HCT116 (cell line): ENCODE measurements around the gene GKN1. TPM values are rescaled to one million over a fixed set of nuclear protein-coding genes. Genes with fewer than 3 reads are reported as not detected.

ENCODE experiments used
- CEBPB ChIP-seq: IDR thresholded peaks from 2 replicates; pipeline ENCODE4 v1.6.1; 2012; ENCODE audit warnings: low read depth
- EZH2 ChIP-seq: fragments of 200-600 bp; sonication (generic); IDR thresholded peaks from 2 replicates; pipeline ENCODE4 v1.6.1; 2017; ENCODE audit warnings: antibody characterized with exemption, mixed run types
- POLR2AphosphoS5 ChIP-seq: IDR thresholded peaks from 2 replicates; pipeline ENCODE4 v1.6.1; 2011; ENCODE audit warnings: mild to moderate bottlenecking, low read depth, low read length, moderate library complexity
- SIN3A ChIP-seq: IDR thresholded peaks from 2 replicates; pipeline ENCODE4 v1.6.1; 2012; ENCODE audit warnings: low read depth
- SRF ChIP-seq: IDR thresholded peaks from 2 replicates; pipeline ENCODE4 v1.6.1; 2012; ENCODE audit warnings: low read depth
- TCF7L2 ChIP-seq: IDR thresholded peaks from 2 replicates; pipeline ENCODE4 v1.7.0; 2011; ENCODE audit warnings: borderline replicate concordance, inconsistent platforms; ENCODE audit not compliant: insufficient read depth, insufficient read length; ENCODE audit errors: extremely low read depth
- YY1 ChIP-seq: IDR thresholded peaks from 2 replicates; pipeline ENCODE4 v1.6.1; 2011; ENCODE audit warnings: low read length, low read depth, moderate library complexity, mild to moderate bottlenecking; ENCODE audit not compliant: insufficient replicate concordance; ENCODE audit errors: extremely low read depth
- total RNA-seq: library from RNA; stranded (reverse); gene quantifications from one replicate; pipeline ENCODE4 v1.2.1, GENCODE V29; 2021; ENCODE audit not compliant: unreplicated experiment
- TF ChIP-seq, protein P1 (sequence below): IDR thresholded peaks from 2 replicates; pipeline ENCODE4 v1.6.1; 2012; ENCODE audit warnings: low read depth
- TF ChIP-seq, protein P2 (sequence below), 3 experiments: fragments of 200-600 bp in 1 of 3; sonication (generic) in 1 of 3; IDR thresholded peaks in 2 of 3; conservative IDR thresholded peaks in 1 of 3; 2 replicates each; pipeline ENCODE4 v1.5.1; 2012 to 2017; ENCODE audit warnings: low read depth in 2 of 3, low read length in 2 of 3, antibody characterized with exemption in 1 of 3, borderline replicate concordance in 1 of 3, control low read depth in 1 of 3, mild to moderate bottlenecking in 1 of 3, mixed read lengths in 1 of 3, mixed run types in 1 of 3, moderate library complexity in 1 of 3; ENCODE audit not compliant: insufficient read depth in 1 of 3

The GKN1 gene
- total RNA-seq, 1 experiment from 2014 or later = not detected

DNA sequence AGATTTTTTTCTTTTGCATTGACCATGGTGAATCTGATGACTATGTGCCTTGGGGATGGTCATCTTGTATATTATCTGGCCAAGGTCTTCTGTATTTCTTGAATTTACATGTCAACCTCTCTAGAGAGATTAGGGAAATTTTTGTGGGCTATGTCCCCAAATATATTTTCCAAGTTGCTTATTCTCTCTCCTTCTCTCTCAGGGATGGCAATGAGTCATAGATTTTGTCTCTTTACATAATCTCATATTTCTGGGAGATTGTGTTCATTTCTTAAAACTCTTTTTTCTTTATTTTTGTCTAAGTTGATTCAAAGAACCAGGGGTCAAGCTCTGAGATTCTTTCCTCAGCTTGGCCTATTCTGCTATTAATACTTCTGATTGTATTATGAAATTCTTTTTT, 31.6 kb upstream of the GKN1 start (continued):
- TF ChIP-seq, protein P1, sequence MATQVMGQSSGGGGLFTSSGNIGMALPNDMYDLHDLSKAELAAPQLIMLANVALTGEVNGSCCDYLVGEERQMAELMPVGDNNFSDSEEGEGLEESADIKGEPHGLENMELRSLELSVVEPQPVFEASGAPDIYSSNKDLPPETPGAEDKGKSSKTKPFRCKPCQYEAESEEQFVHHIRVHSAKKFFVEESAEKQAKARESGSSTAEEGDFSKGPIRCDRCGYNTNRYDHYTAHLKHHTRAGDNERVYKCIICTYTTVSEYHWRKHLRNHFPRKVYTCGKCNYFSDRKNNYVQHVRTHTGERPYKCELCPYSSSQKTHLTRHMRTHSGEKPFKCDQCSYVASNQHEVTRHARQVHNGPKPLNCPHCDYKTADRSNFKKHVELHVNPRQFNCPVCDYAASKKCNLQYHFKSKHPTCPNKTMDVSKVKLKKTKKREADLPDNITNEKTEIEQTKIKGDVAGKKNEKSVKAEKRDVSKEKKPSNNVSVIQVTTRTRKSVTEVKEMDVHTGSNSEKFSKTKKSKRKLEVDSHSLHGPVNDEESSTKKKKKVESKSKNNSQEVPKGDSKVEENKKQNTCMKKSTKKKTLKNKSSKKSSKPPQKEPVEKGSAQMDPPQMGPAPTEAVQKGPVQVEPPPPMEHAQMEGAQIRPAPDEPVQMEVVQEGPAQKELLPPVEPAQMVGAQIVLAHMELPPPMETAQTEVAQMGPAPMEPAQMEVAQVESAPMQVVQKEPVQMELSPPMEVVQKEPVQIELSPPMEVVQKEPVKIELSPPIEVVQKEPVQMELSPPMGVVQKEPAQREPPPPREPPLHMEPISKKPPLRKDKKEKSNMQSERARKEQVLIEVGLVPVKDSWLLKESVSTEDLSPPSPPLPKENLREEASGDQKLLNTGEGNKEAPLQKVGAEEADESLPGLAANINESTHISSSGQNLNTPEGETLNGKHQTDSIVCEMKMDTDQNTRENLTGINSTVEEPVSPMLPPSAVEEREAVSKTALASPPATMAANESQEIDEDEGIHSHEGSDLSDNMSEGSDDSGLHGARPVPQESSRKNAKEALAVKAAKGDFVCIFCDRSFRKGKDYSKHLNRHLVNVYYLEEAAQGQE = no peak
- no peak for TF ChIP-seq TCF7L2
- no peak for TF ChIP-seq POLR2AphosphoS5
- TF ChIP-seq, protein P2, sequence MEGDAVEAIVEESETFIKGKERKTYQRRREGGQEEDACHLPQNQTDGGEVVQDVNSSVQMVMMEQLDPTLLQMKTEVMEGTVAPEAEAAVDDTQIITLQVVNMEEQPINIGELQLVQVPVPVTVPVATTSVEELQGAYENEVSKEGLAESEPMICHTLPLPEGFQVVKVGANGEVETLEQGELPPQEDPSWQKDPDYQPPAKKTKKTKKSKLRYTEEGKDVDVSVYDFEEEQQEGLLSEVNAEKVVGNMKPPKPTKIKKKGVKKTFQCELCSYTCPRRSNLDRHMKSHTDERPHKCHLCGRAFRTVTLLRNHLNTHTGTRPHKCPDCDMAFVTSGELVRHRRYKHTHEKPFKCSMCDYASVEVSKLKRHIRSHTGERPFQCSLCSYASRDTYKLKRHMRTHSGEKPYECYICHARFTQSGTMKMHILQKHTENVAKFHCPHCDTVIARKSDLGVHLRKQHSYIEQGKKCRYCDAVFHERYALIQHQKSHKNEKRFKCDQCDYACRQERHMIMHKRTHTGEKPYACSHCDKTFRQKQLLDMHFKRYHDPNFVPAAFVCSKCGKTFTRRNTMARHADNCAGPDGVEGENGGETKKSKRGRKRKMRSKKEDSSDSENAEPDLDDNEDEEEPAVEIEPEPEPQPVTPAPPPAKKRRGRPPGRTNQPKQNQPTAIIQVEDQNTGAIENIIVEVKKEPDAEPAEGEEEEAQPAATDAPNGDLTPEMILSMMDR (IDR thresholded peaks at IDR 0.05 in 2 of 3, conservative IDR thresholded peaks at IDR 0.05 in 1 of 3; ENCODE audit: borderline replicate concordance in 1 of 3, insufficient read depth in 1 of 3, low read depth in 2 of 3, low read length in 2 of 3) = no peak
- TF ChIP-seq CEBPB = no peak
- no peak for TF ChIP-seq EZH2
- no peak for TF ChIP-seq SRF
- TF ChIP-seq SIN3A = no peak
- no peak for TF ChIP-seq YY1
